ENCODE measurements around the gene RMND5B. TPM values are rescaled to one million over a fixed set of nuclear protein-coding genes. Genes with fewer than 3 reads are reported as not detected.

RMND5B gene
- polyA plus RNA-seq, 1 experiment = 39.6 TPM

DNA sequence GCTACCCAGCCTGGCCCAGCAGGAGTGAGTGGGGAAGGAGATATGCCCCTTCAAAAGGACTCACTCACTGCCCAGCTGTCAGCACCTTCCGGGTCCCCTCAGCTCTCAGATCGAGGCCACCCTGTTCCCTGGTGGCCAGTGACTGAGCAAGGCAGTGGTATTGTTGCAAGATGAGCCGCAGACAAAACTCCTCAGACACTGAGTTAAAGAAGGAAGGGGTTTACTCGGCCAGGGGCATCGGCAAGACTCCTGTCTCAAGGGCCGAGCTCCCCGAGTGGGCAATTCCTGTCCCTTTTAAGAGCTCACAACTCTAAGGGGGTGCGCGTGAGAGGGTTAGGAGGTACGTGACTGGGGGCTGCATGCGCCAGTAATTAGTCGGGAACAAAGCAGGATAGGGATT lies 27.2 kb upstream of the RMND5B start:
- DNase-seq (ENCODE audit: low read depth) = no peak
- H3K36me3 ChIP-seq (ENCODE audit: control insufficient read depth, insufficient read depth, low read length) = no peaks in the 10 kb centered on the region
- CTCF ChIA-PET = no interaction called here
- TF ChIP-seq, protein P1, sequence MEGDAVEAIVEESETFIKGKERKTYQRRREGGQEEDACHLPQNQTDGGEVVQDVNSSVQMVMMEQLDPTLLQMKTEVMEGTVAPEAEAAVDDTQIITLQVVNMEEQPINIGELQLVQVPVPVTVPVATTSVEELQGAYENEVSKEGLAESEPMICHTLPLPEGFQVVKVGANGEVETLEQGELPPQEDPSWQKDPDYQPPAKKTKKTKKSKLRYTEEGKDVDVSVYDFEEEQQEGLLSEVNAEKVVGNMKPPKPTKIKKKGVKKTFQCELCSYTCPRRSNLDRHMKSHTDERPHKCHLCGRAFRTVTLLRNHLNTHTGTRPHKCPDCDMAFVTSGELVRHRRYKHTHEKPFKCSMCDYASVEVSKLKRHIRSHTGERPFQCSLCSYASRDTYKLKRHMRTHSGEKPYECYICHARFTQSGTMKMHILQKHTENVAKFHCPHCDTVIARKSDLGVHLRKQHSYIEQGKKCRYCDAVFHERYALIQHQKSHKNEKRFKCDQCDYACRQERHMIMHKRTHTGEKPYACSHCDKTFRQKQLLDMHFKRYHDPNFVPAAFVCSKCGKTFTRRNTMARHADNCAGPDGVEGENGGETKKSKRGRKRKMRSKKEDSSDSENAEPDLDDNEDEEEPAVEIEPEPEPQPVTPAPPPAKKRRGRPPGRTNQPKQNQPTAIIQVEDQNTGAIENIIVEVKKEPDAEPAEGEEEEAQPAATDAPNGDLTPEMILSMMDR (IDR thresholded peaks at IDR 0.05; ENCODE audit: insufficient read depth, low read depth, low read length) = no peak
- H3K27me3 ChIP-seq (ENCODE audit: control insufficient read depth, insufficient read depth, low read length) = no peaks in the 10 kb centered on the region
- no peak overlapping the region for H3K4me3 ChIP-seq (ENCODE audit: low read depth, low read length)
- POLR2A ChIA-PET = no interaction called here

DNA sequence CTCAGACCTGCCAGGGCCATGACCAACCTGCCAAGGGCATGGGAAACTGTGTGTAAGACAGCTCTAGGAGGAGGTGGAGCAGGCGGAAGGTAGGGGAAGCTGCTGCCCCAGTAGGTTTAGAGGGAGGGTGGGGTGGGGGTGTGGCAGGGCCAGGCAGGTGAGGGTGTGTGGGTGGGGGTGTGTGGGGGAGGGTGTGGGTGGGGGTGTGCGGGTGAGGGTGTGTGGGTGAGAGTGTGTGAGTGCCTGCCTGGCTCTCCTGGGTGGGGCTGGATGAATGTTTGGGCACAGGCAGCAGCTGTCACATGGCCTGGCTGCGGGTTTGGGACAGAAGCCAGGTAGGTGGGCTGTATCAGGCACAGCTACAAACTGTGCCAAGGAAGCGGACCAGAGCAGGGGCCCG lies 26.3 kb upstream of the RMND5B start:
- TF ChIP-seq, protein P1 (IDR thresholded peaks at IDR 0.05; ENCODE audit: insufficient read depth, low read depth, low read length) = no peak
- H3K4me3 ChIP-seq (ENCODE audit: low read depth, low read length) = no peak overlapping the region
- no peaks in the 10 kb centered on the region for H3K36me3 ChIP-seq (ENCODE audit: control insufficient read depth, insufficient read depth, low read length)
- DNase-seq (ENCODE audit: low read depth) = no peak
- H3K27me3 ChIP-seq (ENCODE audit: control insufficient read depth, insufficient read depth, low read length) = no peaks in the 10 kb centered on the region
- POLR2A ChIA-PET = no interaction called here
- CTCF ChIA-PET = no interaction called here

DNA sequence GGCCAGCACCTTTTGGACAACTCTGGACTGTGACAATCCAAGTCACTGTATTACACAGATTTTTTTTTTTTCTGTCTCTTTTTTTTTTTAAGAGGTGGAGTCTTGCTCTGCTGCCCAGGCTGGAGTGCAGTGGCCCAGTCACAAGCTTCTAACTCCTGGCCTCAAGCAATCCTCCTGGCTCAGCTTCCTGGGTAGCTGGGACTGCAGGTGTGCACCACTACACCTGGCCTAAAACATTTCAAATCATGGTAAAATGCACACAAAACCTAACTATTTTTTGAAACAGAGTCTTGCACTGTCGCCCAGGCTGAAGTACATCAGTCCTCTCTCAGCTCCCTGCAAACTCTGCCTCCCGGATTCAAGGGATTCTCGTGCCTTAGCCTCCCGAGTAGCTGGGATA lies 24.7 kb upstream of the RMND5B start:
- Histone ChIP-seq H3K36me3 (ENCODE audit: control insufficient read depth, insufficient read depth, low read length) (no peaks in the 10 kb centered on the region), H3K27me3 (ENCODE audit: control insufficient read depth, insufficient read depth, low read length) (peaks cover 5% of the 10 kb centered on the region; the same call in 1 of the 2 replicates), H3K4me3 (ENCODE audit: low read depth, low read length) (no peak overlapping the region)
- no peak for DNase-seq (ENCODE audit: low read depth)
- ChIA-PET POLR2A (no interaction called here), CTCF (interaction anchor here (0.8 kb wide), 1 partner anchor 29 kb away, joined by 4 read pairs; no protein-coding TSS in a partner anchor)
- TF ChIP-seq, protein P1 (IDR thresholded peaks at IDR 0.05; ENCODE audit: insufficient read depth, low read depth, low read length) = no peak

GRCh38 chr5:178106556-178107239 lies 24.1 kb upstream of the RMND5B start:
- H3K4me3 ChIP-seq (ENCODE audit: low read depth, low read length) = no peak overlapping the region
- ChIA-PET CTCF (interaction anchor here (1.2 kb wide), 1 partner anchor 30 kb away, joined by 4 read pairs; no protein-coding TSS in a partner anchor), POLR2A (no interaction called here)
- H3K36me3 ChIP-seq (ENCODE audit: control insufficient read depth, insufficient read depth, low read length) = no peaks in the 10 kb centered on the region
- H3K27me3 ChIP-seq (ENCODE audit: control insufficient read depth, insufficient read depth, low read length) = peaks cover 5% of the 10 kb centered on the region; the same call in 1 of the 2 replicates
- no peak for DNase-seq (ENCODE audit: low read depth)
- TF ChIP-seq, protein P1 (IDR thresholded peaks at IDR 0.05; ENCODE audit: insufficient read depth, low read depth, low read length) = no peak

GRCh38 chr5:178107756-178108310 lies 23.0 kb upstream of the RMND5B start:
- Histone ChIP-seq H3K4me3 (ENCODE audit: low read depth, low read length) (no peak overlapping the region), H3K27me3 (ENCODE audit: control insufficient read depth, insufficient read depth, low read length) (peaks cover 5% of the 10 kb centered on the region; the same call in 1 of the 2 replicates), H3K36me3 (ENCODE audit: control insufficient read depth, insufficient read depth, low read length) (no peaks in the 10 kb centered on the region)
- no peak for DNase-seq (ENCODE audit: low read depth)
- POLR2A ChIA-PET = no interaction called here
- CTCF ChIA-PET = interaction anchor here (1.1 to 1.2 kb wide), 2 partner anchors 26 to 31 kb away, joined by 3 to 4 read pairs; no protein-coding TSS in a partner anchor
- TF ChIP-seq, protein P1 (IDR thresholded peaks at IDR 0.05; ENCODE audit: insufficient read depth, low read depth, low read length) = no peak

All from BJ (cell line).